Astrocyte (in vitro differentiated cells and primary cell): ENCODE data around the gene TMEM178B. TPM values are rescaled to one million over a fixed set of nuclear protein-coding genes. Genes with fewer than 3 reads are reported as not detected.

Experiments used
- DNase-seq: peaks from one replicate; pipeline ENCODE4 v3.0.0-alpha.2; 2010; ENCODE audit warnings: low read depth
- FAIRE-seq: peaks from 2 replicates; lab custom pipeline; 2011; peaks lifted over from hg19 to GRCh38; lab: Jason Lieb, UNC
- H2AFZ ChIP-seq: 2 replicates; pipeline ENCODE4 v1.6.0; 2012; ENCODE audit warnings: low read depth, low read length, inconsistent platforms
- H3K27ac ChIP-seq: 2 replicates; pipeline ENCODE4 v1.5.1; 2011; ENCODE audit warnings: low read depth, low read length, inconsistent platforms
- H3K27me3 ChIP-seq: 2 replicates; pipeline ENCODE4 v1.6.0; 2011; ENCODE audit warnings: low read length, inconsistent platforms; ENCODE audit not compliant: insufficient read depth
- H3K36me3 ChIP-seq: 2 replicates; pipeline ENCODE4 v1.5.1; 2011; ENCODE audit warnings: low read length, inconsistent platforms; ENCODE audit not compliant: insufficient read depth
- H3K4me1 ChIP-seq: 2 replicates; pipeline ENCODE4 v1.5.1; 2011; ENCODE audit warnings: low read length, inconsistent platforms; ENCODE audit not compliant: insufficient read depth
- H3K4me2 ChIP-seq: 2 replicates; pipeline ENCODE4 v1.6.0; 2012; ENCODE audit warnings: low read length, inconsistent platforms
- H3K4me3 ChIP-seq: 2 replicates; pipeline ENCODE4 v1.5.1; 2011; ENCODE audit warnings: low read depth, mild to moderate bottlenecking, low read length, inconsistent platforms; ENCODE audit not compliant: insufficient read depth
- H3K79me2 ChIP-seq: 2 replicates; pipeline ENCODE4 v1.6.0; 2012; ENCODE audit warnings: mild to moderate bottlenecking, low read length, inconsistent platforms; ENCODE audit not compliant: insufficient read depth
- H3K9ac ChIP-seq: 2 replicates; pipeline ENCODE4 v1.6.0; 2012; ENCODE audit warnings: mild to moderate bottlenecking, low read length, inconsistent platforms
- H3K9me3 ChIP-seq: 2 replicates; pipeline ENCODE4 v1.5.1; 2012; ENCODE audit warnings: low read depth, mild to moderate bottlenecking, low read length, inconsistent platforms; ENCODE audit not compliant: insufficient read depth
- H4K20me1 ChIP-seq: 2 replicates; pipeline ENCODE4 v1.6.0; 2012; ENCODE audit warnings: low read length, inconsistent platforms; ENCODE audit not compliant: insufficient read depth
- H3K27ac Mint-ChIP-seq: one replicate; pipeline ENCODE4 v1.8.0; 2021; ENCODE audit warnings: mild to moderate bottlenecking, mixed read lengths; ENCODE audit not compliant: unreplicated experiment
- H3K27me3 Mint-ChIP-seq: one replicate; pipeline ENCODE4 v1.8.0; 2021; ENCODE audit warnings: low read depth, mixed read lengths; ENCODE audit not compliant: unreplicated experiment
- H3K36me3 Mint-ChIP-seq: one replicate; pipeline ENCODE4 v1.8.0; 2021; ENCODE audit warnings: low read depth, mixed read lengths; ENCODE audit not compliant: unreplicated experiment
- H3K4me1 Mint-ChIP-seq: one replicate; pipeline ENCODE4 v1.8.0; 2021; ENCODE audit warnings: low read depth, mixed read lengths; ENCODE audit not compliant: unreplicated experiment
- H3K4me3 Mint-ChIP-seq: one replicate; pipeline ENCODE4 v1.8.0; 2021; ENCODE audit warnings: mild to moderate bottlenecking, moderate library complexity, mixed read lengths; ENCODE audit not compliant: unreplicated experiment
- H3K9me3 Mint-ChIP-seq: one replicate; pipeline ENCODE4 v1.8.0; 2021; ENCODE audit warnings: mild to moderate bottlenecking, mixed read lengths; ENCODE audit not compliant: unreplicated experiment
- CTCF ChIP-seq: IDR thresholded peaks from 2 replicates; pipeline ENCODE4 v1.5.1; 2011; ENCODE audit warnings: low read depth, mild to moderate bottlenecking, inconsistent platforms, low read length, moderate library complexity; ENCODE audit not compliant: insufficient read depth
- EZH2 ChIP-seq: IDR thresholded peaks from 2 replicates; pipeline ENCODE4 v1.6.1; 2012; ENCODE audit warnings: mild to moderate bottlenecking, low read length, inconsistent platforms; ENCODE audit not compliant: insufficient read depth
- total RNA-seq: library from RNA; stranded (reverse); gene quantifications from 2 replicates; pipeline ENCODE4 v1.2.1, GENCODE V29; 2021

The TMEM178B gene
- total RNA-seq, 1 donor from 2014 or later: 3.9 TPM

GRCh38 chr7:141323826-141324225 lies 250.0 kb downstream of the TMEM178B start:
- H3K36me3 ChIP-seq: no peaks in the 10 kb centered on the region
- H3K9ac ChIP-seq: no peak overlapping the region
- FAIRE-seq (no peak), DNase-seq (no peak)
- H3K4me1 ChIP-seq: no peaks in the 10 kb centered on the region
- peaks cover 1% of the 10 kb centered on the region for H3K36me3 Mint-ChIP-seq
- H3K79me2 ChIP-seq: no peaks in the 10 kb centered on the region
- no peak overlapping the region for H3K27ac Mint-ChIP-seq
- H3K27me3 Mint-ChIP-seq: peaks cover 3% of the 10 kb centered on the region
- H3K4me3 ChIP-seq: no peak overlapping the region
- H3K27me3 ChIP-seq: no peaks in the 10 kb centered on the region
- no peaks in the 10 kb centered on the region for H4K20me1 ChIP-seq
- H3K4me1 Mint-ChIP-seq: peaks cover 2% of the 10 kb centered on the region
- no peak overlapping the region for H3K4me3 Mint-ChIP-seq
- H3K9me3 Mint-ChIP-seq: peaks cover under 1% of the 10 kb centered on the region
- H2AFZ ChIP-seq: no peak overlapping the region
- TF ChIP-seq CTCF (no peak), EZH2 (no peak)
- no peak overlapping the region for H3K27ac ChIP-seq
- H3K9me3 ChIP-seq: no peaks in the 10 kb centered on the region
- H3K4me2 ChIP-seq: no peak overlapping the region

DNA sequence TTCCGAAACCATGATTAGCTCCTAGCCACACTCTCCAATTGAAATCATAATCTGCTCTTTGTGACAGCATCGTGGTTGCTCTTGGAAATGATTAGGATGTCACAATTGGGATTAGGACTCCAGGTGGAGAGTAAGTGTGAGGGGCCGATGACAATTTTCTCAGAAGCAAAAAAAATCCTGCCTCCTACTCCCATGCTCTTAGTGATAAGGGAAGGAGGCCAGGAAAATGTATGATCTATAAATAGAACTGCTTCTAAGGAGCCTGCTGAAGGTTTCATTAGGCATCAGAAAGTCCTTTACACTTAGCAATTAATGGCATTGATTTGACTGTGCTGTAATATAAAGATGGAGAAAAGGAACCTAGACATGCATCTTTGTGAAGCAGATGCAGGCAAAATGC lies 251.0 kb downstream of the TMEM178B start:
- H3K9ac ChIP-seq: no peak overlapping the region
- Mint-ChIP-seq H3K36me3 (peaks cover 1% of the 10 kb centered on the region), H3K9me3 (no peaks in the 10 kb centered on the region), H3K27me3 (peaks cover 3% of the 10 kb centered on the region), H3K27ac (no peak overlapping the region), H3K4me3 (no peak overlapping the region), H3K4me1 (peaks cover 2% of the 10 kb centered on the region)
- H3K9me3 ChIP-seq: no peaks in the 10 kb centered on the region
- FAIRE-seq: no peak
- no peak overlapping the region for H3K4me2 ChIP-seq
- H3K36me3 ChIP-seq: no peaks in the 10 kb centered on the region
- TF ChIP-seq EZH2: no peak
- TF ChIP-seq CTCF: no peak
- no peak for DNase-seq
- H3K4me3 ChIP-seq: no peak overlapping the region
- no peaks in the 10 kb centered on the region for H3K27me3 ChIP-seq
- H2AFZ ChIP-seq: no peak overlapping the region
- no peak overlapping the region for H3K27ac ChIP-seq
- H3K4me1 ChIP-seq: no peaks in the 10 kb centered on the region
- H3K79me2 ChIP-seq: no peaks in the 10 kb centered on the region
- H4K20me1 ChIP-seq: no peaks in the 10 kb centered on the region

- TF ChIP-seq CTCF (no peak), EZH2 (no peak)
- DNase-seq (no peak), FAIRE-seq (no peak)
- Mint-ChIP-seq H3K27me3 (peaks cover 3% of the 10 kb centered on the region), H3K9me3 (no peaks in the 10 kb centered on the region), H3K4me1 (no peaks in the 10 kb centered on the region), H3K27ac (no peak overlapping the region), H3K4me3 (no peak overlapping the region), H3K36me3 (peaks cover 1% of the 10 kb centered on the region)
- H2AFZ ChIP-seq: no peak overlapping the region
- no peaks in the 10 kb centered on the region for H3K27me3 ChIP-seq
- H3K9ac ChIP-seq: no peak overlapping the region
- H3K36me3 ChIP-seq: no peaks in the 10 kb centered on the region
- H3K27ac ChIP-seq: no peak overlapping the region
- no peaks in the 10 kb centered on the region for H3K9me3 ChIP-seq
- H3K4me1 ChIP-seq: no peaks in the 10 kb centered on the region
- no peak overlapping the region for H3K4me3 ChIP-seq
- H4K20me1 ChIP-seq: no peaks in the 10 kb centered on the region
- H3K4me2 ChIP-seq: no peak overlapping the region
- H3K79me2 ChIP-seq: no peaks in the 10 kb centered on the region
Observed at GRCh38 chr7:141325275-141325674, 251.4 kb downstream of the TMEM178B start.
